H1 (cell line): ENCODE results near the gene ABL2.
"Not testable (repeated sequence)": the region's sequence is repeated elsewhere in the genome, so short reads cannot be mapped to it uniquely, and the experiment has no call there.

ENCODE experiments used
- CHD1 ChIP-seq: IDR thresholded peaks from 2 replicates; pipeline ENCODE4 v1.6.1; 2012; ENCODE audit warnings: low read depth, low read length, improper control_type of control experiment
- CREB1 ChIP-seq: IDR thresholded peaks from 2 replicates; pipeline ENCODE4 v1.6.1; 2012; ENCODE audit warnings: inconsistent platforms
- CTCF ChIP-seq, 3 experiments: IDR thresholded peaks; 1 replicate in 2 of 3; 2 replicates in 1 of 3; pipeline versions ENCODE4 v1.5.1 to v1.6.1; 2011; ENCODE audit warnings: low read length in 3 of 3, mild to moderate bottlenecking in 3 of 3, inconsistent platforms in 2 of 3, low read depth in 1 of 3, moderate library complexity in 1 of 3; ENCODE audit not compliant: insufficient read depth in 1 of 3; ENCODE audit errors: control extremely low read depth in 1 of 3
- EP300 ChIP-seq, 2 experiments: IDR thresholded peaks; 1 replicate in 1 of 2; 2 replicates in 1 of 2; pipeline ENCODE4 v1.6.1; 2011 to 2012; ENCODE audit warnings: low read depth in 2 of 2, low read length in 2 of 2, mild to moderate bottlenecking in 2 of 2, borderline replicate concordance in 1 of 2, inconsistent platforms in 1 of 2, moderate library complexity in 1 of 2
- HDAC2 ChIP-seq, 2 experiments: fragments of 300-600 bp in 1 of 2; sonication (generic) in 1 of 2; IDR thresholded peaks; 2 replicates each; pipeline ENCODE4 v1.6.1; 2011 to 2012; ENCODE audit warnings: low read depth in 2 of 2, low read length in 2 of 2, mild to moderate bottlenecking in 2 of 2, moderate library complexity in 2 of 2, borderline replicate concordance in 1 of 2, inconsistent platforms in 1 of 2
- MAX ChIP-seq: IDR thresholded peaks from 2 replicates; pipeline ENCODE4 v1.6.1; 2012; ENCODE audit warnings: inconsistent platforms
- POLR2A ChIP-seq, 2 experiments: IDR thresholded peaks; 1 replicate in 1 of 2; 2 replicates in 1 of 2; pipeline ENCODE4 v1.6.1; 2011; ENCODE audit warnings: low read depth in 2 of 2, low read length in 2 of 2, mild to moderate bottlenecking in 2 of 2; ENCODE audit errors: control extremely low read depth in 1 of 2
- RAD21 ChIP-seq, 2 experiments: IDR thresholded peaks in 1 of 2; conservative IDR thresholded peaks in 1 of 2; 2 replicates each; pipeline ENCODE4 v1.6.1; 2011; ENCODE audit warnings: low read depth in 2 of 2, low read length in 2 of 2, improper control_type of control experiment in 1 of 2, inconsistent platforms in 1 of 2, mild to moderate bottlenecking in 1 of 2, moderate library complexity in 1 of 2
- RFX5 ChIP-seq: IDR thresholded peaks from 2 replicates; pipeline ENCODE4 v1.6.1; 2011; ENCODE audit warnings: low read depth, low read length, improper control_type of control experiment, borderline replicate concordance
- SIN3A ChIP-seq, 2 experiments: IDR thresholded peaks in 1 of 2; conservative IDR thresholded peaks in 1 of 2; 2 replicates each; pipeline ENCODE4 v1.6.1; 2011 to 2012; ENCODE audit warnings: low read length in 2 of 2, improper control_type of control experiment in 1 of 2, low read depth in 1 of 2, mild to moderate bottlenecking in 1 of 2

GRCh38 chr1:179245426-179245825, 15.9 kb upstream of the ABL2 start:
- TF ChIP-seq POLR2A (IDR thresholded peaks at IDR 0.05; ENCODE audit: control extremely low read depth in 1 of 2, low read depth in 2 of 2, low read length in 2 of 2); CTCF (IDR thresholded peaks at IDR 0.05; ENCODE audit: control extremely low read depth in 1 of 3, insufficient read depth in 1 of 3, low read depth in 1 of 3, low read length in 3 of 3); RFX5; SIN3A (conservative IDR thresholded peaks at IDR 0.05 in 1 of 2, IDR thresholded peaks at IDR 0.05 in 1 of 2; ENCODE audit: low read depth in 1 of 2, low read length in 2 of 2); CHD1; HDAC2 (IDR thresholded peaks at IDR 0.05; ENCODE audit: borderline replicate concordance in 1 of 2, low read depth in 2 of 2, low read length in 2 of 2); EP300 (IDR thresholded peaks at IDR 0.05; ENCODE audit: borderline replicate concordance in 1 of 2, low read depth in 2 of 2, low read length in 2 of 2); MAX; CREB1; RAD21 (IDR thresholded peaks at IDR 0.05 in 1 of 2, conservative IDR thresholded peaks at IDR 0.05 in 1 of 2; ENCODE audit: low read depth in 2 of 2, low read length in 2 of 2): not testable (repeated sequence)
